Fibroblast of peridontal ligament (primary cell): ENCODE measurements around the gene RPP14.

ENCODE experiments used
- DNase-seq: peaks from one replicate; pipeline ENCODE4 v3.0.0-alpha.2; 2010; ENCODE audit errors: extremely low read depth

Gene RPP14

GRCh38 chr3:58291671-58292338 lies 14.2 kb upstream of the RPP14 start:
- no peak for DNase-seq

GRCh38 chr3:58292866-58293265 lies 13.2 kb upstream of the RPP14 start:
- no peak for DNase-seq

- no peak for DNase-seq
These were observed 12.5 kb upstream of the RPP14 start for GRCh38 chr3:58293516-58293915.

GRCh38 chr3:58296269-58296668 lies 9.8 kb upstream of the RPP14 start:
- DNase-seq = no peak

GRCh38 chr3:58296843-58297242 lies 9.2 kb upstream of the RPP14 start:
- no peak for DNase-seq

GRCh38 chr3:58298190-58298589 lies 7.9 kb upstream of the RPP14 start:
- DNase-seq = no peak

- no peak for DNase-seq
These were observed 7.0 kb upstream of the RPP14 start for GRCh38 chr3:58299075-58299474.

GRCh38 chr3:58299839-58300516 lies 6.1 kb upstream of the RPP14 start:
- DNase-seq = peak; percentile 71

GRCh38 chr3:58307639-58308215 lies 1.7 kb downstream of the RPP14 start:
- peak; percentile 73 for DNase-seq

- peak; percentile 20 for DNase-seq
These were observed 2.7 kb downstream of the RPP14 start for GRCh38 chr3:58308728-58309127.

- no peak for DNase-seq
These were observed 11.8 kb downstream of the RPP14 start for GRCh38 chr3:58317811-58318210.

GRCh38 chr3:58321791-58322190 lies 15.7 kb downstream of the RPP14 start:
- DNase-seq = no peak

- DNase-seq = no peak
These were observed 16.7 kb downstream of the RPP14 start for GRCh38 chr3:58322793-58323192.

- DNase-seq = no peak
These were observed 17.7 kb downstream of the RPP14 start for GRCh38 chr3:58323529-58324390.

GRCh38 chr3:58324391-58325390 lies 18.6 kb downstream of the RPP14 start:
- DNase-seq = no peak

GRCh38 chr3:58325525-58325992 lies 19.5 kb downstream of the RPP14 start:
- peak; percentile 37 for DNase-seq

GRCh38 chr3:58326267-58326900 lies 20.3 kb downstream of the RPP14 start:
- no peak for DNase-seq

GRCh38 chr3:58329150-58329921 lies 23.3 kb downstream of the RPP14 start:
- DNase-seq = no peak

- no peak for DNase-seq
These were observed 23.9 kb downstream of the RPP14 start for GRCh38 chr3:58329922-58330413.
